Lung (tissue), 12 donors: ENCODE results near the gene LMTK2. TPM values are rescaled to one million over a fixed set of nuclear protein-coding genes. Genes with fewer than 3 reads are reported as not detected.

Source experiments
- ATAC-seq: fragments of 200-7000 bp; cut with Tn5 transposase; one replicate; pipeline ENCODE4 v1.9.1; 2020; ENCODE audit warnings: moderate number of reproducible peaks; ENCODE audit not compliant: insufficient read depth, low FRiP score
- DNase-seq, 3 donors: peaks; one replicate each; pipeline ENCODE4 v3.0.0-alpha.2; 2013 to 2017
- H3K27ac ChIP-seq, 2 donors: one replicate each; pipeline ENCODE4 v1.5.1; 2013; ENCODE audit warnings: mild to moderate bottlenecking in 2 of 2, moderate library complexity in 2 of 2, control low read depth in 1 of 2, inconsistent platforms in 1 of 2, low read depth in 1 of 2, low read length in 1 of 2
- H3K27me3 ChIP-seq, 3 donors: one replicate each; pipeline ENCODE4 v1.5.1; 2013; ENCODE audit warnings: low read length in 2 of 3; ENCODE audit not compliant: control insufficient read depth in 3 of 3, insufficient read depth in 3 of 3
- H3K36me3 ChIP-seq, 4 donors: one replicate each; pipeline ENCODE4 v1.5.1; 2013; ENCODE audit warnings: low read length in 4 of 4, mild to moderate bottlenecking in 1 of 4, moderate library complexity in 1 of 4; ENCODE audit not compliant: control insufficient read depth in 4 of 4, insufficient read depth in 4 of 4
- H3K4me1 ChIP-seq, 5 donors: one replicate each; pipeline ENCODE4 v1.5.1; 2013; ENCODE audit warnings: low read length in 5 of 5, mild to moderate bottlenecking in 2 of 5, moderate library complexity in 1 of 5; ENCODE audit not compliant: control insufficient read depth in 5 of 5, insufficient read depth in 5 of 5
- H3K4me3 ChIP-seq: one replicate; pipeline ENCODE4 v1.5.1; 2013; ENCODE audit warnings: mild to moderate bottlenecking, control low read depth, moderate library complexity
- H3K9ac ChIP-seq, 2 donors: one replicate each; pipeline ENCODE4 v1.5.1; 2013; ENCODE audit warnings: low read length in 2 of 2, control low read depth in 1 of 2; ENCODE audit not compliant: insufficient read depth in 1 of 2
- H3K9me3 ChIP-seq, 4 donors: one replicate each; pipeline ENCODE4 v1.5.1; 2013; ENCODE audit warnings: low read length in 3 of 4, mild to moderate bottlenecking in 1 of 4, moderate library complexity in 1 of 4; ENCODE audit not compliant: control insufficient read depth in 4 of 4, insufficient read depth in 3 of 4
- WGBS, 2 donors: extraction: QIAGEN DNeasy Blood & Tissue Kit; methylation state at CpG; one replicate each; pipeline ENCODE4 v1.1.7; 2013; 5-methylcytosine and 5-hydroxymethylcytosine counted together
- polyA plus RNA-seq, 2 donors: library from polyadenylated mRNA; stranded (reverse); fragments of 200-250 nt; gene quantifications; one replicate each; pipeline ENCODE4 v1.2.1, GENCODE V29; 2013
- total RNA-seq, 2 donors: library from RNA; depleted of rRNA in 1 of 2; stranded (reverse); fragments of >200 nt in 1 of 2; gene quantifications; one replicate each; pipeline ENCODE4 v1.2.1, GENCODE V29; 2014 to 2021
- TF ChIP-seq, protein P1 (sequence below): IDR thresholded peaks from 2 replicates; pipeline ENCODE4 v1.5.1; 2012; ENCODE audit warnings: mild to moderate bottlenecking; ENCODE audit errors: control extremely low read depth, extremely low read depth
- donor health status: control.
- donor health status: control.
- donor health status: Bipolar disorder and iron deficiency.
- donor health status: healthy.
- donor health status: DM: yes; HTN: yes; CAD: no.

Gene LMTK2
- total and polyA plus RNA-seq, 4 donors = 6.6 to 25.8 (median 15.7) TPM

DNA sequence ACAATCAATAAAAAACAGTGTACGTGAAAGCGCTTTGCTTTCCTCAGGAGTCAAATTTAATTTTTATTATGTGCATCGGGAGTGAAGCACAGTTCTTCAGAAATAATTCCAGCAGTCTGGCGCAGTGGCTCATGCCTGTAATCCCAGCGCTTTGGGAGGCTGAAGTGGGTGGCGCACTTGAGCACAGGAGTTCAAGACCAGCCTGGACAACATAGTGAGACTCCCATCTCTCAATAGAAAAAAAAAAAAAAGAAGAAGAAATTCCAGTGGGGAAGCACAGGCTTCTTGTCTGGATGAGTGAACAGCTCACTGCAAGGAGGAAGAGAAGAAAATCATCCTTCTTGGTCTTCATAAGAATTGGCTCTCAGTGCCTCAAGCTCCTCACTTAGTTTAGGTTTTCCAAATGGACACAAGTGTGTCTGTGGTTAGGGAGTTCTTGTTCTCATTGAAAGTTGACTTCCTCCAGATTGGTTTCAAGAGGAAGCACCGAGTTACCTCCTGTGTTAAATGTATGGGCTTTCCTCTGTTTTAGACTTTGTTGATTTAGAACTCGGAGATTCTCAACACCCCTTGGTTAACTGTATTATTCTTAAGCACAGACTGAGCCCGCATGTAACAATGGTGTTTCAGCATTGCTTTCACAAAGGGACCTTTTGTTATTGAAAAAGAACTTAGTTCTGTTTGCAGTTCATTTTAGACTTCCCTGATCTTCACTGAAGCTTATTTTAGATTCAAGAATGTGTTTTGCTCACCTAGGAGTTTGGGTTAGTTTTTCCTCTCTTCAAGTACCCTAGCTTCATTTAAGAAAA, 28.0 kb downstream of the LMTK2 start:
- ATAC-seq (no peak), DNase-seq (no peak)
- H3K36me3 ChIP-seq = peaks cover 3 to 8% (median 4%) of the 10 kb centered on the region in 4 donors
- no peak overlapping the region for H3K27ac ChIP-seq
- H3K4me3 ChIP-seq = no peak overlapping the region
- no peak overlapping the region for H3K9ac ChIP-seq
- peaks cover 0 to 12% (median 3%) of the 10 kb centered on the region in 5 donors for H3K4me1 ChIP-seq
- TF ChIP-seq, protein P1, sequence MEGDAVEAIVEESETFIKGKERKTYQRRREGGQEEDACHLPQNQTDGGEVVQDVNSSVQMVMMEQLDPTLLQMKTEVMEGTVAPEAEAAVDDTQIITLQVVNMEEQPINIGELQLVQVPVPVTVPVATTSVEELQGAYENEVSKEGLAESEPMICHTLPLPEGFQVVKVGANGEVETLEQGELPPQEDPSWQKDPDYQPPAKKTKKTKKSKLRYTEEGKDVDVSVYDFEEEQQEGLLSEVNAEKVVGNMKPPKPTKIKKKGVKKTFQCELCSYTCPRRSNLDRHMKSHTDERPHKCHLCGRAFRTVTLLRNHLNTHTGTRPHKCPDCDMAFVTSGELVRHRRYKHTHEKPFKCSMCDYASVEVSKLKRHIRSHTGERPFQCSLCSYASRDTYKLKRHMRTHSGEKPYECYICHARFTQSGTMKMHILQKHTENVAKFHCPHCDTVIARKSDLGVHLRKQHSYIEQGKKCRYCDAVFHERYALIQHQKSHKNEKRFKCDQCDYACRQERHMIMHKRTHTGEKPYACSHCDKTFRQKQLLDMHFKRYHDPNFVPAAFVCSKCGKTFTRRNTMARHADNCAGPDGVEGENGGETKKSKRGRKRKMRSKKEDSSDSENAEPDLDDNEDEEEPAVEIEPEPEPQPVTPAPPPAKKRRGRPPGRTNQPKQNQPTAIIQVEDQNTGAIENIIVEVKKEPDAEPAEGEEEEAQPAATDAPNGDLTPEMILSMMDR = no peak
- no peaks in the 10 kb centered on the region for H3K27me3 ChIP-seq
- H3K9me3 ChIP-seq = no peaks in the 10 kb centered on the region
- 74 to 83% methylated on average over 9 of the region's 9 CpGs for WGBS, 2 donors

DNA sequence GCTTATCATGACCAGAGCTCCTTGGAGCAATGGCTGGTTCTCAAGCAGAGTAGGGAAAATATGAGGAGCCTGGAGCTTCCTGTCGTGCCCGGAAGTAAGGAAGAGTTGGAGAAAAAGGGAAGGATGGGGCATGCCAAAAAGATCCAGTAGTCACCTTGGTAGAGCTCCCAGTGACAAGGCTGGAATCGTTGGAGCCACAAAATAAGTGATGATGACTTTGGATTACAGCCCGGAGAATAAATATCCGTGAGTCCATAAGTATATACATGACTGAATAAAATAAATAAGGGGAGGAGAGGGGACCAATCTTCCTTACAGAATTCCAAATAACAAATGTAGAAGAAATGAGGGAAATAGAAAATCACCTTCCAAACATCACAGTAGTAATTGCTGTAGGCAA, 29.3 kb downstream of the LMTK2 start:
- TF ChIP-seq, protein P1 = no peak
- no peak for ATAC-seq
- Histone ChIP-seq H3K4me1 (peaks cover 0 to 9% (median 3%) of the 10 kb centered on the region in 5 donors), H3K9ac (no peak overlapping the region), H3K27me3 (no peaks in the 10 kb centered on the region), H3K4me3 (no peak overlapping the region), H3K36me3 (peaks cover 3 to 8% (median 6%) of the 10 kb centered on the region in 4 donors), H3K9me3 (no peaks in the 10 kb centered on the region), H3K27ac (no peak overlapping the region)
- no peak for DNase-seq
- 62 to 79% methylated on average over 5 of the region's 5 CpGs for WGBS, 2 donors

DNA sequence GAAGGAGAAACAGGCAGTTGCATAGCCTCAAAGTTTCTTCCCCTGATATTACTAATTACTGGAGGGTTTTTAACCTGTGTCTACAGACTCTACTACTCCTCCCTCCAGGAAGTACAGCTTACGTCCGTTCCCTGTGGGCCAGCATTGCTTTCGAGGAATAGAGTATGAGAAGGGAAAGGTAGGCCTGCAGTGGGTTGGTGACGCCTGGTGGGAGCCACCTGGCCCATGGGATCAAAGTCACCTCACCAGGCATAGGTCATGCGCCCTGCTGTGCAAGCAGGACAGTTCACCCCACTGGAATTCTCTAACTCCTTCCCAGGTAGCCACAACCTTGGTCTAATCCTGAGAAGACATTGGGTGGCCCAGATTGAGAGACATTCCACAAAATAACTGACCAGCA, 29.8 kb downstream of the LMTK2 start:
- 86 to 87% methylated on average over 5 of the region's 5 CpGs for WGBS, 2 donors
- Histone ChIP-seq H3K4me3 (no peak overlapping the region), H3K27me3 (no peaks in the 10 kb centered on the region), H3K4me1 (peaks cover 0 to 9% (median 3%) of the 10 kb centered on the region in 5 donors), H3K27ac (peak overlapping the region in 1 of 2 donors; percentile 27), H3K36me3 (peaks cover 3 to 8% (median 8%) of the 10 kb centered on the region in 4 donors), H3K9ac (no peak overlapping the region), H3K9me3 (no peaks in the 10 kb centered on the region)
- DNase-seq (no peak), ATAC-seq (no peak)
- TF ChIP-seq, protein P1 = no peak
